Endothelial cell of umbilical vein (primary cell): ENCODE measurements around the gene PACSIN2.

Source experiments
- CTCF ChIP-seq, 2 donors: IDR thresholded peaks; 1 replicate in 1 of 2; 2 replicates in 1 of 2; pipeline ENCODE4 v1.5.1; 2011; ENCODE audit warnings: low read length in 2 of 2, mild to moderate bottlenecking in 2 of 2, moderate library complexity in 2 of 2, control low read depth in 1 of 2, inconsistent platforms in 1 of 2, low read depth in 1 of 2; ENCODE audit not compliant: insufficient read depth in 1 of 2; ENCODE audit errors: extremely low read depth in 1 of 2
- EZH2 ChIP-seq: IDR thresholded peaks from 2 replicates; pipeline ENCODE4 v1.6.1; 2012; ENCODE audit warnings: borderline replicate concordance, low read depth, mild to moderate bottlenecking, moderate library complexity, low read length, inconsistent platforms; ENCODE audit not compliant: severe bottlenecking
- JUN ChIP-seq: IDR thresholded peaks from 2 replicates; pipeline ENCODE4 v1.6.1; 2011; ENCODE audit warnings: borderline replicate concordance, low read depth; ENCODE audit not compliant: insufficient read length, insufficient read depth
- MAX ChIP-seq: IDR thresholded peaks from 2 replicates; pipeline ENCODE4 v1.6.1; 2011; ENCODE audit not compliant: insufficient read depth, insufficient read length
- MYC ChIP-seq: IDR thresholded peaks from one replicate; pipeline ENCODE4 v1.6.1; 2011; ENCODE audit warnings: mild to moderate bottlenecking, low read depth, low read length
- POLR2A ChIP-seq: IDR thresholded peaks from 2 replicates; pipeline ENCODE4 v1.6.1; 2012; ENCODE audit warnings: low read depth, mild to moderate bottlenecking, control low read depth, low read length
- POLR2AphosphoS5 ChIP-seq: IDR thresholded peaks from 2 replicates; pipeline ENCODE4 v1.6.1; 2012; ENCODE audit warnings: low read depth, mild to moderate bottlenecking, control low read depth, low read length, moderate library complexity; ENCODE audit not compliant: insufficient read depth

- no peak for TF ChIP-seq POLR2AphosphoS5
- no peak for TF ChIP-seq CTCF (IDR thresholded peaks at IDR 0.05; ENCODE audit: extremely low read depth in 1 of 2, insufficient read depth in 1 of 2, low read depth in 1 of 2, low read length in 2 of 2)
- TF ChIP-seq POLR2A: no peak
- no peak for TF ChIP-seq EZH2
- TF ChIP-seq JUN: no peak
- TF ChIP-seq MAX: no peak
- no peak for TF ChIP-seq MYC
Observed at GRCh38 chr22:42932857-42933484, 82.0 kb downstream of the PACSIN2 start.
